K562 (cell line): Measurements from ENCODE around the gene ACP5. TPM values are rescaled to one million over a fixed set of nuclear protein-coding genes. Genes with fewer than 3 reads are reported as not detected.
A peak's percentile ranks its signal among the peaks of the same experiment; 100 is the strongest.

Source experiments
- ATAC-seq: fragments of 200-7000 bp; cut with Tn5 transposase; 3 replicates; pipeline ENCODE4 v1.9.1; 2020; ENCODE audit warnings: moderate library complexity
- BruUV-seq: library from RNA; stranded (reverse); fragments of 400-500 nt; replicated peaks from 2 replicates; lab custom pipeline; 2021; lab: Mats Ljungman, UMichigan
- CTCF ChIA-PET: fragments of 300-600 bp; formaldehyde crosslinking; extraction: SDS; loops from one replicate; lab custom pipeline; 2021; ENCODE audit warnings: low intra/inter-chr PET ratio; lab: Yijun Ruan, JAX
- POLR2A ChIA-PET: fragments of 300-600, 350-650 bp; sonication (Branson Sonifier 250); formaldehyde crosslinking; extraction: SDS; loops from one replicate; lab custom pipeline; 2021; ENCODE audit warnings: antibody characterized with exemption, inconsistent platforms; lab: Yijun Ruan, JAX
- DNase-seq, 4 experiments: peaks; one replicate each; pipeline versions ENCODE4 v3.0.0 to v3.0.0-alpha.2; 2011 to 2018; ENCODE audit warnings: low spot score in 3 of 4, mixed read lengths in 3 of 4; ENCODE audit errors: extremely low read depth in 1 of 4
- FAIRE-seq: peaks from 2 replicates; lab custom pipeline; 2011; peaks lifted over from hg19 to GRCh38; lab: Jason Lieb, UNC
- H2AFZ ChIP-seq: 2 replicates; pipeline ENCODE4 v1.6.0; 2011; ENCODE audit warnings: low read depth, low read length, control low read depth, inconsistent platforms
- H3K27ac ChIP-seq: fragments of 200-600 bp; 3 replicates; pipeline ENCODE4 v1.8.0; 2011; ENCODE audit warnings: low read depth, mild to moderate bottlenecking, control low read depth, inconsistent platforms, low read length, moderate library complexity, mixed read lengths; ENCODE audit errors: extremely low read depth
- H3K27me3 ChIP-seq, 2 experiments: fragments of 300-600 bp in 1 of 2; 2 replicates in 1 of 2; 3 replicates in 1 of 2; pipeline versions ENCODE4 v1.6.0 to v1.8.0; 2011; ENCODE audit warnings: inconsistent platforms in 2 of 2, low read length in 2 of 2, mild to moderate bottlenecking in 1 of 2, mixed read lengths in 1 of 2, moderate library complexity in 1 of 2; ENCODE audit not compliant: control insufficient read depth in 2 of 2, insufficient read depth in 2 of 2
- H3K36me3 ChIP-seq: fragments of 300-600 bp; 3 replicates; pipeline ENCODE4 v1.8.0; 2011; ENCODE audit warnings: mild to moderate bottlenecking, low read length, inconsistent platforms; ENCODE audit not compliant: control insufficient read depth, insufficient read depth
- H3K4me1 ChIP-seq, 2 experiments: fragments of 200-600 bp in 1 of 2; replicated peaks in 1 of 2; 2 replicates in 1 of 2; 3 replicates in 1 of 2; pipeline versions ENCODE4 v1.5.1 to v1.8.0; 2011; ENCODE audit warnings: inconsistent platforms in 2 of 2, low read length in 2 of 2, mild to moderate bottlenecking in 1 of 2, mixed read lengths in 1 of 2, moderate library complexity in 1 of 2; ENCODE audit not compliant: control insufficient read depth in 2 of 2, insufficient read depth in 2 of 2
- H3K4me2 ChIP-seq: 2 replicates; pipeline ENCODE4 v1.6.1; 2011; ENCODE audit warnings: low read length, control low read depth, inconsistent platforms, mixed read lengths; ENCODE audit not compliant: insufficient read depth
- H3K4me3 ChIP-seq: fragments of 200-600 bp; sonication (generic), shearing (Covaris generic); 2 replicates; pipeline ENCODE4 v1.5.1; 2016; ENCODE audit warnings: control low read depth, inconsistent platforms
- H3K79me2 ChIP-seq: fragments of 200-600 bp; 3 replicates; pipeline ENCODE4 v1.8.0; 2011; ENCODE audit warnings: low read length, inconsistent platforms; ENCODE audit not compliant: control insufficient read depth, insufficient read depth
- H3K9ac ChIP-seq, 2 experiments: 2 replicates each; pipeline versions ENCODE4 v1.6.0 to v1.6.1; 2011; ENCODE audit warnings: low read depth in 2 of 2, low read length in 2 of 2, control low read depth in 1 of 2, inconsistent platforms in 1 of 2, mild to moderate bottlenecking in 1 of 2, mixed read lengths in 1 of 2; ENCODE audit not compliant: insufficient read depth in 1 of 2
- H3K9me1 ChIP-seq: one replicate; pipeline ENCODE4 v1.6.0; 2011; ENCODE audit warnings: inconsistent platforms, mild to moderate bottlenecking, low read length, moderate library complexity; ENCODE audit not compliant: control insufficient read depth, insufficient read depth
- H3K9me3 ChIP-seq: replicated peaks from 2 replicates; pipeline ENCODE4 v1.5.1; 2011; ENCODE audit warnings: low read depth, low read length, inconsistent platforms; ENCODE audit not compliant: control insufficient read depth, insufficient read depth
- H4K20me1 ChIP-seq: replicated peaks from 2 replicates; pipeline ENCODE4 v1.6.1; 2011; ENCODE audit warnings: low read length, inconsistent platforms, mixed read lengths; ENCODE audit not compliant: control insufficient read depth, insufficient read depth
- ADNP ChIP-seq: fragments of 200-800 bp; sonication (Bioruptor generic); IDR thresholded peaks from 2 replicates; pipeline ENCODE4 v1.6.1; 2016; ENCODE audit warnings: missing genetic modification characterization, missing compliant biosample characterization
- ARHGAP35 ChIP-seq: fragments of 450-650 bp; IDR thresholded peaks from 2 replicates; pipeline ENCODE4 v1.6.1; 2018; ENCODE audit not compliant: partially characterized antibody
- BCOR ChIP-seq: fragments of 450-650 bp; IDR thresholded peaks from 2 replicates; pipeline ENCODE4 v1.6.1; 2016
- CEBPG ChIP-seq, 3 experiments: fragments of 200-800 bp in 1 of 3; sonication (Bioruptor generic) in 1 of 3; sonication (generic) in 1 of 3; formaldehyde crosslinking in 1 of 3; IDR thresholded peaks in 2 of 3; conservative IDR thresholded peaks in 1 of 3; 2 replicates each; pipeline versions ENCODE4 v1.6.1 to v1.8.0; 2016 to 2022; ENCODE audit warnings: missing compliant biosample characterization in 2 of 3, missing genetic modification characterization in 2 of 3, mild to moderate bottlenecking in 1 of 3, missing genetic modification reagents in 1 of 3
- EHMT2 ChIP-seq: fragments of 450-650 bp; IDR thresholded peaks from 2 replicates; pipeline ENCODE4 v1.6.1; 2018; ENCODE audit warnings: antibody characterized with exemption
- FUS ChIP-seq: fragments of 200-400 bp; formaldehyde crosslinking; optimal IDR thresholded peaks from 2 replicates; pipeline ENCODE3; 2017; ENCODE audit warnings: low read depth, low read length
- HMG20B ChIP-seq: fragments of 250-450 bp; sonication (Bioruptor Pico); IDR thresholded peaks from 2 replicates; pipeline ENCODE4 v1.5.0; 2021; ENCODE audit warnings: mild to moderate bottlenecking
- KDM1A ChIP-seq, 2 experiments: fragments of 450-650 bp; IDR thresholded peaks; 2 replicates each; pipeline ENCODE4 v1.6.1; 2016; ENCODE audit warnings: mild to moderate bottlenecking in 2 of 2
- PHTF2 ChIP-seq: fragments of 250-450 bp; sonication (Bioruptor Pico); IDR thresholded peaks from 2 replicates; pipeline ENCODE4 v1.5.0; 2021; ENCODE audit warnings: mild to moderate bottlenecking
- POLR3G ChIP-seq: IDR thresholded peaks from 2 replicates; pipeline ENCODE4 v1.6.1; 2011; ENCODE audit not compliant: insufficient read length, insufficient replicate concordance; ENCODE audit errors: extremely low read depth
- RBM25 ChIP-seq: fragments of 200-400 bp; formaldehyde crosslinking; IDR thresholded peaks from 2 replicates; pipeline ENCODE4 v1.6.1; 2018; ENCODE audit warnings: low read length, low read depth, moderate library complexity; ENCODE audit not compliant: severe bottlenecking
- RBM39 ChIP-seq: fragments of 200-400 bp; formaldehyde crosslinking; optimal IDR thresholded peaks from 2 replicates; pipeline ENCODE3; 2018; ENCODE audit warnings: low read depth, low read length
- STAT5B ChIP-seq: fragments of 250-450 bp; sonication (Bioruptor Pico); IDR thresholded peaks from 2 replicates; pipeline ENCODE4 v1.8.0; 2021; ENCODE audit warnings: mild to moderate bottlenecking, inconsistent platforms
- TCF3 ChIP-seq: sonication (generic); formaldehyde crosslinking; IDR thresholded peaks from 2 replicates; pipeline ENCODE4 v1.4.0; 2020; ENCODE audit warnings: mild to moderate bottlenecking, missing genetic modification reagents
- ZFX ChIP-seq: sonication (generic); formaldehyde crosslinking; IDR thresholded peaks from 2 replicates; pipeline ENCODE4 v1.8.0; 2022; ENCODE audit warnings: mild to moderate bottlenecking, missing genetic modification reagents, moderate library complexity
- ZNF121 ChIP-seq: sonication (generic); formaldehyde crosslinking; conservative IDR thresholded peaks from 2 replicates; pipeline ENCODE4 v1.8.0; 2022; ENCODE audit warnings: missing genetic modification reagents
- ZNF184 ChIP-seq: sonication (generic); formaldehyde crosslinking; IDR thresholded peaks from 2 replicates; pipeline ENCODE4 v1.5.0; 2020; ENCODE audit warnings: missing genetic modification reagents
- ZSCAN32 ChIP-seq: fragments of 450-650 bp; formaldehyde crosslinking; IDR thresholded peaks from 2 replicates; pipeline ENCODE4 v1.4.0; 2020; ENCODE audit warnings: mild to moderate bottlenecking, moderate library complexity
- whole genome bisulfite sequencing: fragments of 100-300 bp; shearing (Covaris generic); methylation state at CpG from one replicate; pipeline ENCODE4 v1.1.6; 2016; ENCODE audit warnings: low coverage, mixed read lengths; ENCODE audit not compliant: insufficient coverage; ENCODE audit errors: missing lambda C conversion rate; 5-methylcytosine and 5-hydroxymethylcytosine counted together
- in situ Hi-C: fragments of 300-500 bp; cut with MboI; formaldehyde crosslinking; loops from 4 replicates; pipeline ENCODE4 v1.15.0; 2018; ENCODE audit warnings: inconsistent platforms, mixed read lengths
- intact Hi-C: fragments of 100-400 bp; cut with micrococcal nuclease; formaldehyde crosslinking; loops from 2 replicates; pipeline ENCODE4 v1.14.2; 2022
- polyA plus RNA-seq, 8 experiments: library from polyadenylated mRNA; depleted of rRNA in 4 of 8; stranded (reverse) in 5 of 8; unstranded in 3 of 8; fragments of >200 nt; fragmentation: Nextera tagmentation in 2 of 8; fragmentation: Illumina TruSeq in 1 of 8; extraction: Ambion mirVana in 2 of 8; extraction: Trizol in 1 of 8; gene quantifications; 2 replicates each; pipeline versions ENCODE4 v1.2.1 to v1.2.3, GENCODE V29; 2011 to 2014; ENCODE audit warnings: inconsistent platforms in 1 of 8, missing spikeins in 1 of 8
- total RNA-seq, 7 experiments: library from RNA; depleted of rRNA in 6 of 7; stranded (reverse); fragments of >200 nt in 6 of 7; fragmentation: Illumina TruSeq in 2 of 7; extraction: Trizol in 2 of 7; gene quantifications; 2 replicates each; pipeline versions ENCODE4 v1.2.1 to v1.2.3, GENCODE V29; 2011 to 2021; ENCODE audit warnings: low replicate concordance in 1 of 7
- TF ChIP-seq, protein P1 (sequence below), 2 experiments: fragments of 450-650 bp in 1 of 2; sonication (generic) in 1 of 2; formaldehyde crosslinking in 1 of 2; IDR thresholded peaks in 1 of 2; conservative IDR thresholded peaks in 1 of 2; 2 replicates each; pipeline versions ENCODE4 v1.6.1 to v1.8.1; 2016 to 2023; ENCODE audit warnings: mild to moderate bottlenecking in 2 of 2, moderate library complexity in 2 of 2, inconsistent platforms in 1 of 2, missing genetic modification reagents in 1 of 2
- TF ChIP-seq, protein P2 (sequence below): sonication (generic); formaldehyde crosslinking; IDR thresholded peaks from 2 replicates; pipeline ENCODE4 v1.8.0; 2022; ENCODE audit warnings: mild to moderate bottlenecking, missing genetic modification reagents

The ACP5 gene
- total and polyA plus RNA-seq, 9 of the 15 experiments (the other 6 are each of a cell fraction or from before 2014, with no cell fraction given), result 0.06 to 1.1 (median 0.31) TPM; not detected in 1

DNA sequence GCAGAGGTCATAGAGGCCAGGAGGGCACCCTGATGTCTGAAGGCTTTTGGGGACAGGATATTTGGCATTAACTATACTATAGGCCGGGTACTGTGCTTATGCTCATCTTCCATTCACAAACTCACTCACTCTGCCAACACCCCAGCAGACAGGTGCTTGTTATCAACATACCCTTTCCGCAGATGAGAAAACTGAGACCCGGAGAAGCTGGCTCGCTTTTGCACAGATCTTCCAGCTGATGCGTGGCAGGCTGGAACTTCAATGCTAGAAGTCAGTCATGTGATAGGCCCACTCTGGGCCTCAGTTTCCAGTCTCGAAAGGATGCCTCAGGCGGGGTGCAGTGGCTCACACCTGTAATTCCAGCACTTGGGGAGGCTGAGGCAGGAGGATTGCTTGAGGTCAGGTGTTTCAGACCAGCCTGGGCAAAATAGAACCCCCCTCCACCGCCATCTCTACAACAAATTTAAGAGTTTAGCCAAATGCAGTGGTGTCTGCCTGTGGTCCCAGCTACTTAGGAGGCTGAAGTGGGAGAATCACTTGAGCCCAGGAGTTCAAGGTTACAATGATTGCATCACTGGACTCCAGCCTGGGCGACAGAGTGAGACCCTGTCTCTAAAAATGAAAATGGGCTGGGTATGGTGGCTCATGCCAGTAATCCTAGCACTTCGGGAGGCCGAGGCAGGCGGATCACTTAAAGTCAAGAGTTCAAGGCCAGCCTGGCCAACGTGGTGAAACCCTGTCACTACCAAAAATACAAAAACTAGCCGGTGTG lies 29.3 kb downstream of the ACP5 start:
- H2AFZ ChIP-seq, result no peak overlapping the region
- H3K36me3 ChIP-seq, result peaks cover 14% of the 10 kb centered on the region; the same call in 1 of the 3 replicates
- ChIA-PET CTCF (interaction anchor here (0.6 kb wide), 1 partner anchor 146 kb away, joined by 3 read pairs; no protein-coding TSS in a partner anchor), POLR2A (interaction anchor here (0.7 kb wide), 2 partner anchors 8 to 462 kb away, joined by 3 read pairs; no protein-coding TSS in a partner anchor)
- peaks cover 3% of the 10 kb centered on the region for H3K9me1 ChIP-seq
- H3K27me3 ChIP-seq, result no peaks in the 10 kb centered on the region
- in situ Hi-C loops, result no loop called here
- no TSS peak for BruUV-seq
- WGBS, result 62% methylated on average over 14 of the region's 14 CpGs
- no peaks in the 10 kb centered on the region for H3K79me2 ChIP-seq
- H3K9me3 ChIP-seq, result no peaks in the 10 kb centered on the region
- peaks cover 0 to 24% of the 10 kb centered on the region in 2 experiments; a peak in 2 of 5 replicates for H3K4me1 ChIP-seq
- no peak overlapping the region for H3K4me3 ChIP-seq
- 0 out of 4 replicates have a peak overlapping the region, but pooled peaks of 1 of the 2 experiments have one; percentile 55 for H3K9ac ChIP-seq
- no peak for ATAC-seq
- DNase-seq, result no peak
- intact Hi-C loops, result no loop called here
- no peaks in the 10 kb centered on the region for H4K20me1 ChIP-seq
- no peak overlapping the region for H3K4me2 ChIP-seq
- FAIRE-seq, result no peak
- no peak overlapping the region for H3K27ac ChIP-seq
- no peak for TF ChIP-seq PHTF2 (CRISPR knock-in tag)
- 0 out of 2 replicates have a peak, but pooled peaks have one; percentile 13 for TF ChIP-seq ZFX (CRISPR knock-in tag)
- peak; percentile 18; the same call in 1 of the 2 replicates for TF ChIP-seq ADNP (tag)
- peak; percentile 47; the same call in 1 of the 2 replicates for TF ChIP-seq CEBPG (CRISPR knock-in tag; IDR thresholded peaks at IDR 0.05)
- TF ChIP-seq CEBPG (tag; conservative IDR thresholded peaks at IDR 0.05 in 1 of 2, IDR thresholded peaks at IDR 0.05 in 1 of 2), result no peak
- no peak for TF ChIP-seq FUS
- no peak for TF ChIP-seq TCF3
- TF ChIP-seq, protein P1, sequence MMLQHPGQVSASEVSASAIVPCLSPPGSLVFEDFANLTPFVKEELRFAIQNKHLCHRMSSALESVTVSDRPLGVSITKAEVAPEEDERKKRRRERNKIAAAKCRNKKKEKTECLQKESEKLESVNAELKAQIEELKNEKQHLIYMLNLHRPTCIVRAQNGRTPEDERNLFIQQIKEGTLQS (IDR thresholded peaks at IDR 0.05), result peak; percentile 64
- TF ChIP-seq, protein P1 (CRISPR knock-in tag; conservative IDR thresholded peaks at IDR 0.05), result no peak
- no peak for TF ChIP-seq EHMT2
- TF ChIP-seq KDM1A (IDR thresholded peaks at IDR 0.05), result peak; percentile 9 to 32; a peak in 1 of 4 replicates
- TF ChIP-seq ZNF121 (CRISPR knock-in tag), result 0 out of 2 replicates have a peak, but pooled peaks have one; percentile 25
- TF ChIP-seq BCOR, result peak; percentile 47
- no peak for TF ChIP-seq ARHGAP35
- TF ChIP-seq ZSCAN32 (CRISPR knock-in tag), result no peak
- no peak for TF ChIP-seq HMG20B (CRISPR knock-in tag)
- TF ChIP-seq, protein P2, sequence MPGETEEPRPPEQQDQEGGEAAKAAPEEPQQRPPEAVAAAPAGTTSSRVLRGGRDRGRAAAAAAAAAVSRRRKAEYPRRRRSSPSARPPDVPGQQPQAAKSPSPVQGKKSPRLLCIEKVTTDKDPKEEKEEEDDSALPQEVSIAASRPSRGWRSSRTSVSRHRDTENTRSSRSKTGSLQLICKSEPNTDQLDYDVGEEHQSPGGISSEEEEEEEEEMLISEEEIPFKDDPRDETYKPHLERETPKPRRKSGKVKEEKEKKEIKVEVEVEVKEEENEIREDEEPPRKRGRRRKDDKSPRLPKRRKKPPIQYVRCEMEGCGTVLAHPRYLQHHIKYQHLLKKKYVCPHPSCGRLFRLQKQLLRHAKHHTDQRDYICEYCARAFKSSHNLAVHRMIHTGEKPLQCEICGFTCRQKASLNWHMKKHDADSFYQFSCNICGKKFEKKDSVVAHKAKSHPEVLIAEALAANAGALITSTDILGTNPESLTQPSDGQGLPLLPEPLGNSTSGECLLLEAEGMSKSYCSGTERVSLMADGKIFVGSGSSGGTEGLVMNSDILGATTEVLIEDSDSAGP, result no peak
- no peak for TF ChIP-seq POLR3G
- TF ChIP-seq RBM25, result peak; percentile 65
- no peak for TF ChIP-seq STAT5B (CRISPR knock-in tag)
- no peak for TF ChIP-seq RBM39
- no peak for TF ChIP-seq ZNF184
